ENCODE data around the gene GOLT1A. TPM values are rescaled to one million over a fixed set of nuclear protein-coding genes. Genes with fewer than 3 reads are reported as not detected.

Gene GOLT1A
- total RNA-seq, 2 donors from 2014 or later, result not detected

DNA sequence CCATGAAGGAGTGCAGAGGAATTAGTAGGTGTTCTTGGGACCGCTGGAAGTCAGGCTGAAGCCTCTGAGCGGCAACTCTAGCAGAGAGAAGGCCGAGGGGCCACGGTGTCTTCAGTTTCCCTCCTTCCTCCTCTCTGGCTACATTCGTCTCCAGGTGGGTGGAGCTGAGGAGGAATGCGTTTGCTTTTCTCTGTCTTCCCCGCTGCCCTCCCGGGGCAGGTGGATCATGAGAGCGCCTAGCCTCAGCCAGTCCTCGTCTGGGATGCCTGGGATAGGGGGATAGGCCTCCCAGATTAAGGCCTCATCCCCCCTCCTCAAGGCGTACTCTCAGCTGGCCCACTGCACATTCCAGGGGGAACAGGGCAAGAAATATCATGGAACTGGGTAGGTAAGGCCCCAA, 7.5 kb upstream of the GOLT1A start:
- TF ChIP-seq, protein P1, sequence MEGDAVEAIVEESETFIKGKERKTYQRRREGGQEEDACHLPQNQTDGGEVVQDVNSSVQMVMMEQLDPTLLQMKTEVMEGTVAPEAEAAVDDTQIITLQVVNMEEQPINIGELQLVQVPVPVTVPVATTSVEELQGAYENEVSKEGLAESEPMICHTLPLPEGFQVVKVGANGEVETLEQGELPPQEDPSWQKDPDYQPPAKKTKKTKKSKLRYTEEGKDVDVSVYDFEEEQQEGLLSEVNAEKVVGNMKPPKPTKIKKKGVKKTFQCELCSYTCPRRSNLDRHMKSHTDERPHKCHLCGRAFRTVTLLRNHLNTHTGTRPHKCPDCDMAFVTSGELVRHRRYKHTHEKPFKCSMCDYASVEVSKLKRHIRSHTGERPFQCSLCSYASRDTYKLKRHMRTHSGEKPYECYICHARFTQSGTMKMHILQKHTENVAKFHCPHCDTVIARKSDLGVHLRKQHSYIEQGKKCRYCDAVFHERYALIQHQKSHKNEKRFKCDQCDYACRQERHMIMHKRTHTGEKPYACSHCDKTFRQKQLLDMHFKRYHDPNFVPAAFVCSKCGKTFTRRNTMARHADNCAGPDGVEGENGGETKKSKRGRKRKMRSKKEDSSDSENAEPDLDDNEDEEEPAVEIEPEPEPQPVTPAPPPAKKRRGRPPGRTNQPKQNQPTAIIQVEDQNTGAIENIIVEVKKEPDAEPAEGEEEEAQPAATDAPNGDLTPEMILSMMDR (IDR thresholded peaks at IDR 0.05), result no peak
- H3K27me3 ChIP-seq, result no peaks in the 10 kb centered on the region
- no peak overlapping the region for H3K27ac ChIP-seq
- H3K4me1 ChIP-seq, result no peaks in the 10 kb centered on the region
- no peaks in the 10 kb centered on the region for H3K9me3 ChIP-seq
- DNase-seq (ENCODE audit: low spot score), result no peak
- H3K4me3 ChIP-seq, result no peak overlapping the region
- peaks cover 15% of the 10 kb centered on the region for H3K36me3 ChIP-seq

DNA sequence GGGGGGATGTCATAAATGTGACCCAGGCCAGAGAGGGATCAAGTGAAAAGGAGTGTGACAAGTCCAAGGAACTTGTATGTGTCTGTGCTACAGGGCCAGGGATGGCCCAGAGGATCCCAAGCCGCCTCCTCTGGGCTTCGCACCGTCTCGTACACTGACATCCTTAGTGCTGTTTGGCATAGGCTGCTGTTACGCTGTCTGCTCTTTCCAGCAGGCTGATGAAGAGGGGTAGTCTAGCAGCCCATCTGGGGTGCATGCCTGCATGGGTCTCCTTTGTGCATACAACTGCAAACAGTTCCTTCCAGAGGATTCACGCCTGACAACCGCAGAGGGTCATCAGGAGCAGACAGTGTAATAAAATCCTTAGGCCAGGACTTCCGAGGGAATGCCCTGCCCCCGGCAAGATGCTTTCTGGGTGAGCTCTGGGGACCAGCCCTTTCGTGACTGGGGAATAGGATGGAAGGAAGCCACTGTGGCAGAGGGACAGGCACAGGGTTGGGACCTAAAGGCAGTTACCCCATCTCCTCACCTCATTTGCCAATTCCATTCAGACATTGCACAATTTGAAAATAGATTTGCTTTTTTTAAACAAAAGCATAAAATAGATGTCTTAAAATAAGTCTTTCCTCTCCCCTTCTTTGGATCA, 6.3 kb upstream of the GOLT1A start:
- Histone ChIP-seq H3K27ac (no peak overlapping the region), H3K4me3 (no peak overlapping the region), H3K36me3 (peaks cover 8% of the 10 kb centered on the region), H3K4me1 (no peaks in the 10 kb centered on the region), H3K27me3 (no peaks in the 10 kb centered on the region), H3K9me3 (no peaks in the 10 kb centered on the region)
- TF ChIP-seq, protein P1 (IDR thresholded peaks at IDR 0.05), result no peak
- no peak for DNase-seq (ENCODE audit: low spot score)

DNA sequence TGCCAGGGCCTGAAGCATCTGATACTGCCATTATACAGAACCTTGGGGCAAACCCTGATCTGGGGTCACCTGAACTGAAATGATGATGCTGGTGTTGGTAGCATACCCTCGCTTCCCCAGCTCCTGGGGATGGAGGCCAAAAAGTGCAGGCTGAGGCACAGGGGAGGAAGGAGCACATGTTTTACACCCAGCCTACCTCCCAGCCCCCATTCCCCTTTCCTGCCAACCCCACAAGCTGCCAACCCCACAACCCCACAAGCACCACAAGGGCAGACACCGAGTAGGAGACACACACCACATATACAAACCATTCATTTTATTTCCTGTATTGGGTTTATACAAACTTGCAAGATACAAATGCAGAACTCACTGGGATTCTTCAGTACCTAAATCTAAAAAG, 4.8 kb upstream of the GOLT1A start:
- no peak overlapping the region for H3K4me3 ChIP-seq
- TF ChIP-seq, protein P1 (IDR thresholded peaks at IDR 0.05), result no peak

DNA sequence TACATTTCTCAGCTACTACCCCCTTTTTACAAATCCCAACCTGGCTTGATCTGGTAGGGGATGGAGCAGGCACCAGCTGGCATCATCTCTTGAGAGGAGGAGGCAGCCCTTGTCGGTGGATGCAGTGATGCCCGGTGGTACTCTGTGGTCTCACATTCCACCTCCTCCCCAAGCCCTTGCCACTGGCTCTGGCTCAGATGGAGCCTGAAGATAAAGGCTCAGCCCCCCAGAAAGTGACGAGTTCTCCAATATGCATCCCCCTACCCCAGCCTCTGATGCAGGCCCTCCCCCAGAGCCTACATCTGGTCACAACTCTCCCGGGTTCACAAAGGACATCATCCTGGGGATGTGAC, 3.8 kb upstream of the GOLT1A start:
- H3K27ac ChIP-seq, result no peak overlapping the region
- H3K36me3 ChIP-seq, result peaks cover 6% of the 10 kb centered on the region
- H3K4me1 ChIP-seq, result peaks cover 0 to 9% of the 10 kb centered on the region in 2 donors
- TF ChIP-seq, protein P1 (IDR thresholded peaks at IDR 0.05), result no peak
- H3K27me3 ChIP-seq, result no peaks in the 10 kb centered on the region
- H3K9me3 ChIP-seq, result no peaks in the 10 kb centered on the region
- H3K4me3 ChIP-seq, result no peak overlapping the region
- no peak for DNase-seq (ENCODE audit: low spot score)

More for the DNA sequence above, 4.8 kb upstream of the GOLT1A start:
- H3K36me3 ChIP-seq, result peaks cover 8% of the 10 kb centered on the region
- H3K4me1 ChIP-seq, result peaks cover 0 to 8% of the 10 kb centered on the region in 2 donors
- no peaks in the 10 kb centered on the region for H3K27me3 ChIP-seq
- H3K9me3 ChIP-seq, result no peaks in the 10 kb centered on the region
- H3K27ac ChIP-seq, result no peak overlapping the region
- no peak for DNase-seq (ENCODE audit: low spot score)

DNA sequence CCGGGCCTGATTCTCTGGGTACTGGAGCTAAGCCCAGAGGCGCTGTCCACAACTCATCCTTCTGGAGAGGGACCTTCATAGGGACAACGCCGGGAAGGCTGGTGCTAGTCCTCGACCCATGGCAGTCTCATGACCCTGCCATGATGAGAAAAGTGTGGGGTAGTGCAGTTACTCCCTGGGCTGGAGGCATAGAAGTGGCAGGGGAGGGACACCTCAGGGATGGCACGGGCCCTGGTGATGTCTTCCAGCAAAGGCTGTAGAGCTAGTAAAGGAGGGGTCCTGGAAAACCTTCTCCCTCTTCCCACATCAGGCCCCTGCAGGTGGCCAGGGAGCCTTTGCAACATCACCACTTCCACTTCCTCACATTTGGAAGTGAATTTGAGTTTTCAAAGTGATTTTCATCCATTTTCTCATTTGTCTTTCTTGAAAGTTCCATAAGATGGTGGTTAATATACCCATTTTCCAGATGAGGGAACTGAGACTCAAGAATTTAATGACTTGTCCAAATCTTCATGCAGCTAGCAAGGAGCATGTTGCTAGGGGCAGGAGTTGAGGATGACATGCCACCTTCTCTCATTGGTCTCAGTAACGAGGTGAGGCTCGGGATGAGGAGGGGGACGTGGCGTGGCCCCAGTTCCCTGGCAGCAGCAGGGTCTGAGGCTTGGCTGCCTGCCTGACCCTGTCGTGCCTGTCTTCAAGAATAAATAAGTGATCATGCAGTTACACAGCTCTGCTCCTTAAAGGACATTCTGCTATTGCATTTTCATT, 3.3 kb upstream of the GOLT1A start:
- H3K4me1 ChIP-seq, result peaks cover 0 to 9% of the 10 kb centered on the region in 2 donors
- no peaks in the 10 kb centered on the region for H3K27me3 ChIP-seq
- TF ChIP-seq, protein P1 (IDR thresholded peaks at IDR 0.05), result no peak
- no peaks in the 10 kb centered on the region for H3K9me3 ChIP-seq
- no peak for DNase-seq (ENCODE audit: low spot score)
- H3K27ac ChIP-seq, result no peak overlapping the region
- peaks cover under 1% of the 10 kb centered on the region for H3K36me3 ChIP-seq
- no peak overlapping the region for H3K4me3 ChIP-seq
